GM12874 (cell line): ENCODE results near the gene MCOLN2.

Experiments used
- TF ChIP-seq, protein P1 (sequence below): IDR thresholded peaks from 2 replicates; pipeline ENCODE4 v1.5.1; 2011; ENCODE audit warnings: low read depth, mild to moderate bottlenecking, control low read depth, low read length, moderate library complexity; ENCODE audit not compliant: insufficient read depth

The MCOLN2 gene

DNA sequence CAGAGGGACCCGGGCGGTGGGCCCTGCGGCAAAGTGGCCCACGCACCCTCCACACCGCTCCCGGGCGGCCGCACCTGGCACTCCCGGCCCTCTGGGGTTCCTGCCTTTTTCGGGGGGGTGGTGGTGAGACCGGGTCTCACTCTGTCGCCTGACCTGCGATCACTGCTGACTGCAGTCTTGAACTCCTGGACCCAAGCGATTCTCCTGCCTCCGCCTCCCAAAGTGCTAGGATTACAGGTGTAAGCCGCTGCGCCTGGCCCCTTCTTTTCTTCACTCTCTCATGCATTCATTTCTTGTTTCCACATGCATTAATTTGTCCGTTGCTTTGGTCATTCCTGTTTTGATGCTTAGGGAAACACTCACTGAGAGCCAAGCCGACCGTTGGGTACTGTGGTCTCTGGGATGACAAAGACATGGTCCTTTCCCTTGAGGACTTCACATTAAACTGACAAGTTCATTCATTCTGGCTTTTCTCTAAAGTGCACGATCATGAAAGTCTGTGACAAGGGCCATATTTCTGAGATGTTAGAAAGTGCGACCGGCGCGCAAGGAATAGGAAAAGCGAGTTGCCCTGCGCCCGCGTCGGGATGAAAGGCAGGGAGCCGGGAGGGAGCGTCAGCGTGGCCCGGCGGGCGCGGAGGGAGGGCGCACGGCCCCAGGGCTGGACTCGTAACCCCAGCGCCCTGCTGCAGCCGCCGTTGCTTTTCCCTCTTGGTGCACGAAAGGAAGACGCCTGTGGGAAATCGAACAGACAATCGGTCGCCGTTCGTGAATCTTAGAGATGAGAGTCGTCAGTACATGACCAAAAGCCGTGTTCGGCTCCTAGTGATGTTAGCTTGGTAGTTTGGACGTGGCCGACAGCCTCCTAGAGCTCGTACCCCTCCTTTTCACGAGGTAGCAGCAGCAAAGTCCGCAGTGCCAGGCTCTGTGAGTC is 1.0 kb upstream of the MCOLN2 start:
- TF ChIP-seq, protein P1, sequence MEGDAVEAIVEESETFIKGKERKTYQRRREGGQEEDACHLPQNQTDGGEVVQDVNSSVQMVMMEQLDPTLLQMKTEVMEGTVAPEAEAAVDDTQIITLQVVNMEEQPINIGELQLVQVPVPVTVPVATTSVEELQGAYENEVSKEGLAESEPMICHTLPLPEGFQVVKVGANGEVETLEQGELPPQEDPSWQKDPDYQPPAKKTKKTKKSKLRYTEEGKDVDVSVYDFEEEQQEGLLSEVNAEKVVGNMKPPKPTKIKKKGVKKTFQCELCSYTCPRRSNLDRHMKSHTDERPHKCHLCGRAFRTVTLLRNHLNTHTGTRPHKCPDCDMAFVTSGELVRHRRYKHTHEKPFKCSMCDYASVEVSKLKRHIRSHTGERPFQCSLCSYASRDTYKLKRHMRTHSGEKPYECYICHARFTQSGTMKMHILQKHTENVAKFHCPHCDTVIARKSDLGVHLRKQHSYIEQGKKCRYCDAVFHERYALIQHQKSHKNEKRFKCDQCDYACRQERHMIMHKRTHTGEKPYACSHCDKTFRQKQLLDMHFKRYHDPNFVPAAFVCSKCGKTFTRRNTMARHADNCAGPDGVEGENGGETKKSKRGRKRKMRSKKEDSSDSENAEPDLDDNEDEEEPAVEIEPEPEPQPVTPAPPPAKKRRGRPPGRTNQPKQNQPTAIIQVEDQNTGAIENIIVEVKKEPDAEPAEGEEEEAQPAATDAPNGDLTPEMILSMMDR, result no peak

GRCh38 chr1:84995484-84996334 is 1.2 kb downstream of the MCOLN2 start:
- TF ChIP-seq, protein P1, result no peak

DNA sequence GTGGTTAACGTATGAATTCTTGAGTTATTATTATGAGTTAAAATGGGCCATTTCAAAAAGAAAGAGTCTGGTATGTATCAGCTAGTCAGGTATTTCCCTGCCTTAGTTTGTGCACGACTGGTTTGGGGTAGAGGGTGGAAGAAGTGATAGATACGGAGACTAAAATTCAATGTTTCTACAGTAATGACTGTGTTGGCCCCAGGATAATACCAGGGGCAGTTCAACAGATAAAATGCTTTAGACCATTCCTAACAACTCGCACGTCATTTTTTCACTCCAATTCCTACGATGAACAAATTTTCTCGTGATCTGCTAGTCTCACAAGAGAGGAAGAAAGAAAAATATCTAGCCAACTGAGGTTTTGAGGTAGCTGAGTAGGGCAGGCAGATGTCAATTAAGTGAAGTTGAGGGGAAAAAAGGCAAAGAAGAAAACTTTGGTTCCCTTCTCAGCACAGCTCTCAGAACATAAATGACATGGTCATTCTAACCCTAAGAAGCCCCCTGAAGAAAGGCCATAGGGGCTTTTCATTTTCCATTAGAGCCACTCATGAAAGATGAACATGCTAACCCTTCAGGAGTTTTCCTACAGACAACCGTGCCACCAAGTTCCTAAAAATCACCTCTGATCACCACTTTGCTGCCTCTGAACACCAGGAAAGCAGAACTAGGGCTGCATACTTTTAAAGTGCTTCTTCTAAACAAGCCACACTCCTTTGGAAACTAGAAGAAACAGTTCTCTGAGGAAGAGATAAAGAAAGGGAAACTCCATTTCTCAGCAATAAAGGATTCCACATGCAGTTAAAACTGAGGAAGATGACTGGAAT is 5.6 kb downstream of the MCOLN2 start:
- TF ChIP-seq, protein P1, result no peak

DNA sequence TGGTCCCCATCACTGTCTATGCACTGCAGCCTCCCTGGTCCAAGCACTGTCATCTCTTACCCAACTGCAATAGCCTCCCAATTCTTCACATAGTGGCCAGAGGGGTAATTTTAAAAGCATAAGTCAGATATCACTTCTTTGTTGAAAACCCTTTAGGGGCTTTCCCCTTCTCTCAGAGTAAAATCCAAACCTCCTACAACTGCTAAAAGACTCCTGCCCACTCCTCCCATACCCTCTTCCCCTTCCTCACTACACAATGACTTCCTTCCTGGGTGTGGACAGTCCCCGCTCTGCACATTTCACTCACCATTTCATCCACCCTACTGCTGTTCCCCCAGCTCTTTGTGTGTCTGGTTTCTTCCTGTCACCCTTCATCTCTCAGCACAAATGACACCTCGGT is 8.3 kb downstream of the MCOLN2 start:
- TF ChIP-seq, protein P1, result no peak

DNA sequence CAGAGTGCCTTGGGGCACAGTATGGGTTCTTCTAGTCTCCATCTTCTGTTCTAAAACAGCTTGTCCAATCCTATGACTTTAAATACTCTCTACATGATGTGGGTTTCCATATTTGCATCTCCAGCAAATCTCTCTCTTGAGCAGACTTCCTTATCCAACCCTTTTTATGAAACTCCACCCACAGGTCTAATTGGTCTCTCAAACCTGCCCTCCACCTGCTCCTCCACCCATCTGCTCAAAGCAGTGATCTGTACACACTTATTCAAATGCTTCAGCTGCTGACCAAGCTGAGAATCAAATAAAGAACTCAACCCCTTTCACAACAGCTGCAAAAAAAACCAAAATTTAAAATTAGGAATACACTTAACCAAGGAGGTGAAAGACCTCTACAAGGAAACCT is 11.5 kb downstream of the MCOLN2 start:
- TF ChIP-seq, protein P1, result no peak

- TF ChIP-seq, protein P1, result no peak
Measured at GRCh38 chr1:84982395-84982794, 14.5 kb downstream of the MCOLN2 start.

DNA sequence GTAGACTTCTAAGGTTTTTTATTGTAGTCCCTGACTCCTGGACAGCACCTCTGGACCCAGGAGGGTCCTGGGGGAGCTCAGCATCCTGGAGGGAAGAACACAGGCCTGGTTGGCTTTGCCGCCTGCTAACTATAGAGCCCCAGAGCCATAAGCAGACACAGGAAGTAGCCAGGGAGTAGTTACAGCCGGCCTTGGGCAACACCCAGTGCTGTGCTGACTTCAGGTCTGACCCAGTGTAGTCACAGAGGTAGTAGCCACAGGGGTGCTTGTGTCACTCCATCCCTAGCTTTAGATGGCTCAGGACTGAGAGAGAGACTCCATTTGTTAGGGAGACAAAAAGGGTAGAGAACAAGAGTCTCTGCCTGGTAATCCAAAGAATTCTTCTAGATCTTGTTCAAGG is 21.9 kb downstream of the MCOLN2 start:
- TF ChIP-seq, protein P1, result no peak
